GM06990 (cell line): Measurements from ENCODE around the gene ADH6.

Experiments
- DNase-seq: peaks from one replicate; pipeline ENCODE4 v3.0.0-alpha.2; 2011; ENCODE audit not compliant: insufficient read length; ENCODE audit errors: extremely low read depth
- H3K27me3 ChIP-seq: replicated peaks from 2 replicates; pipeline ENCODE4 v1.6.0; 2011; ENCODE audit warnings: low read length; ENCODE audit not compliant: control insufficient read depth, insufficient read depth
- H3K36me3 ChIP-seq: 2 replicates; pipeline ENCODE4 v1.5.1; 2011; ENCODE audit warnings: low read length; ENCODE audit not compliant: control insufficient read depth, insufficient read depth
- H3K4me3 ChIP-seq: replicated peaks from 2 replicates; pipeline ENCODE4 v1.5.1; 2011; ENCODE audit warnings: low read depth, mild to moderate bottlenecking, control low read depth, low read length
- CTCF ChIP-seq: IDR thresholded peaks from 2 replicates; pipeline ENCODE4 v1.5.1; 2011; ENCODE audit warnings: low read length, control low read depth, mild to moderate bottlenecking, inconsistent platforms; ENCODE audit not compliant: insufficient read depth, poor library complexity, severe bottlenecking

ADH6 gene

GRCh38 chr4:99208719-99209075, 10.3 kb downstream of the ADH6 start:
- Histone ChIP-seq H3K27me3 (no peaks in the 10 kb centered on the region), H3K36me3 (no peaks in the 10 kb centered on the region), H3K4me3 (no peak overlapping the region)
- no peak for DNase-seq
- TF ChIP-seq CTCF, result no peak

GRCh38 chr4:99207911-99208718, 10.9 kb downstream of the ADH6 start:
- DNase-seq, result no peak
- no peak for TF ChIP-seq CTCF
- H3K4me3 ChIP-seq, result no peak overlapping the region
- H3K27me3 ChIP-seq, result no peaks in the 10 kb centered on the region
- no peaks in the 10 kb centered on the region for H3K36me3 ChIP-seq

- H3K36me3 ChIP-seq, result no peaks in the 10 kb centered on the region
- no peak overlapping the region for H3K4me3 ChIP-seq
- TF ChIP-seq CTCF, result no peak
- DNase-seq, result no peak
- no peaks in the 10 kb centered on the region for H3K27me3 ChIP-seq
Observed at GRCh38 chr4:99207069-99207743, 11.8 kb downstream of the ADH6 start.

GRCh38 chr4:99205153-99205979, 13.7 kb downstream of the ADH6 start:
- no peak for DNase-seq

GRCh38 chr4:99202536-99202935, 16.5 kb downstream of the ADH6 start:
- Histone ChIP-seq H3K4me3 (no peak overlapping the region), H3K36me3 (no peaks in the 10 kb centered on the region), H3K27me3 (no peaks in the 10 kb centered on the region; the same call in 1 of the 2 replicates)
- no peak for DNase-seq
- no peak for TF ChIP-seq CTCF

More at GRCh38 chr4:99205153-99205979, 13.7 kb downstream of the ADH6 start:
- TF ChIP-seq CTCF, result no peak
- no peak overlapping the region for H3K4me3 ChIP-seq
- H3K27me3 ChIP-seq, result no peaks in the 10 kb centered on the region
- no peaks in the 10 kb centered on the region for H3K36me3 ChIP-seq
